ENCODE data around the gene RPL7L1.

DNA sequence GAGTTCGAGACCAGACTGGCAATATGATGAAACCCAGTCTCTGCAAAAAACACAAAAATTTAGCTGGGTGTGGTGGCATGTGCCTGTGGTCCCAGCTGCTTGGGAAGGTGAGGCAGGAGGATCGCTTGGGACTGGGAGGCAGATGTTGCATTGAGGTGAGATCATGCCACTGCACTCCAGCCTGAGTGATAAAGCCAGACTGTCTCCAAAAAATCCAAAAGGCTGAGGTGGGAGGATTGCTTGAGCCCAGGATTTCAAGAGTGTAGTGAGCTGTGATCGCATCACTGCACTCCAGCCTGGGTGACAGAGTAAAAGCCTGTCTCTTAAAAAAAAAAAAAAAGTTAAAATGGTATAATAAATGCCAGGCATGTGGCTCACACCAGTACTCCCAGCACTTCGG is 35.1 kb downstream of the RPL7L1 start:
- TF ChIP-seq SIN3A (IDR thresholded peaks at IDR 0.05; ENCODE audit: borderline replicate concordance, insufficient read depth, low read length): no peak
- no peak for TF ChIP-seq POLR2AphosphoS5 (IDR thresholded peaks at IDR 0.05; ENCODE audit: low read depth, low read length)

Data from PFSK-1 (cell line).